GM12878 (cell line): ENCODE results near the gene DHX57.

Experiments
- EP300 ChIP-seq, 2 experiments: fragments of 150-350 bp in 1 of 2; IDR thresholded peaks; 2 replicates each; pipeline ENCODE4 v1.6.1; 2011 to 2012; ENCODE audit warnings: low read depth in 2 of 2, low read length in 2 of 2, borderline replicate concordance in 1 of 2, improper control_type of control experiment in 1 of 2, inconsistent platforms in 1 of 2; ENCODE audit not compliant: control insufficient read depth in 1 of 2
- POLR2A ChIP-seq: IDR thresholded peaks from 2 replicates; pipeline ENCODE4 v1.6.1; 2011; ENCODE audit warnings: low read depth, mild to moderate bottlenecking, low read length
- SUPT20H ChIP-seq: IDR thresholded peaks from 2 replicates; pipeline ENCODE4 v1.6.1; 2011; ENCODE audit warnings: low read depth, mild to moderate bottlenecking, low read length, moderate library complexity, borderline replicate concordance; ENCODE audit not compliant: control insufficient read depth
- TF ChIP-seq, protein P1 (sequence below), 3 experiments: IDR thresholded peaks in 2 of 3; conservative IDR thresholded peaks in 1 of 3; 2 replicates each; pipeline ENCODE4 v1.5.1; 2011; ENCODE audit warnings: low read depth in 3 of 3, low read length in 3 of 3, mild to moderate bottlenecking in 3 of 3, control low read depth in 2 of 3, moderate library complexity in 2 of 3, inconsistent platforms in 1 of 3, mixed read lengths in 1 of 3; ENCODE audit not compliant: control insufficient read depth in 2 of 3, insufficient read depth in 1 of 3; ENCODE audit errors: extremely low read depth in 1 of 3
- TF ChIP-seq, protein P2 (sequence below): IDR thresholded peaks from 2 replicates; pipeline ENCODE4 v1.6.1; 2012; ENCODE audit warnings: low read depth, low read length, improper control_type of control experiment

DNA sequence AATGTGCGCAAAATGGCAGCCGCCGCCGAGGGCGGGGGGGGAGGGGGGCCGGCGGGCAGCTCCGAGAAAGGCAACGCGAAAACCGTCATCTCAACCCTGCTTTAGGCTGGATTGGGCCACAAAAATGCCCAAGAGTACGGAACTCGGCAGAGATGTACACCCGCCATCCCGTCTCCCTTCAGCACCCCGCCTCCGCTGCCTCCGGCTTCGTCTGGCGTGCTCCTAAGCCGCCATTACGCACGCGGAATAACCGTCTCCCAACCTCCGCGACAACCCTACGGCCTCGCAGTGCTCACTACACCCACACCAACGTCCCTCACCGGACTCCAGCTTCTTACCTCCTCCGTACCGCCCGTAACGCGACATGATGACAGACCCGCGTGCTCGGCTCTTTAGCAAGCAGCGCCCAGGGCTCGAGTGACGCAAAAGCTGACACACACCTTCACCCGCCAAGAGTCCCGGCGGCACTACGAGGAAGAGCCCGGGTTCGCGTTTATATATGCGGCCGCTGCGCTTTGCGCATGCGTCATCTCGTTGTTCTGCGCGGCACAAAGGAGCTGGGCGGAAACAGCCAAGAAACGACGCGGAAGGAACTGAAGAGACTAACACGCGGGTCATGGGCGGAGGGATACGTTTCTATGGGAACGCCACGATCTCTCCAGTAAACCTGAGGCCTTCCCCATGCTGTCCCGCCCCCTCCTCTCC is 124.7 kb downstream of the DHX57 start, which contains the start of gene SRSF7:
- TF ChIP-seq SUPT20H = no peak
- TF ChIP-seq, protein P1, sequence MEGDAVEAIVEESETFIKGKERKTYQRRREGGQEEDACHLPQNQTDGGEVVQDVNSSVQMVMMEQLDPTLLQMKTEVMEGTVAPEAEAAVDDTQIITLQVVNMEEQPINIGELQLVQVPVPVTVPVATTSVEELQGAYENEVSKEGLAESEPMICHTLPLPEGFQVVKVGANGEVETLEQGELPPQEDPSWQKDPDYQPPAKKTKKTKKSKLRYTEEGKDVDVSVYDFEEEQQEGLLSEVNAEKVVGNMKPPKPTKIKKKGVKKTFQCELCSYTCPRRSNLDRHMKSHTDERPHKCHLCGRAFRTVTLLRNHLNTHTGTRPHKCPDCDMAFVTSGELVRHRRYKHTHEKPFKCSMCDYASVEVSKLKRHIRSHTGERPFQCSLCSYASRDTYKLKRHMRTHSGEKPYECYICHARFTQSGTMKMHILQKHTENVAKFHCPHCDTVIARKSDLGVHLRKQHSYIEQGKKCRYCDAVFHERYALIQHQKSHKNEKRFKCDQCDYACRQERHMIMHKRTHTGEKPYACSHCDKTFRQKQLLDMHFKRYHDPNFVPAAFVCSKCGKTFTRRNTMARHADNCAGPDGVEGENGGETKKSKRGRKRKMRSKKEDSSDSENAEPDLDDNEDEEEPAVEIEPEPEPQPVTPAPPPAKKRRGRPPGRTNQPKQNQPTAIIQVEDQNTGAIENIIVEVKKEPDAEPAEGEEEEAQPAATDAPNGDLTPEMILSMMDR (IDR thresholded peaks at IDR 0.05 in 2 of 3, conservative IDR thresholded peaks at IDR 0.05 in 1 of 3; ENCODE audit: control insufficient read depth in 2 of 3, extremely low read depth in 1 of 3, insufficient read depth in 1 of 3, low read depth in 3 of 3, low read length in 3 of 3) = no peak
- TF ChIP-seq, protein P2, sequence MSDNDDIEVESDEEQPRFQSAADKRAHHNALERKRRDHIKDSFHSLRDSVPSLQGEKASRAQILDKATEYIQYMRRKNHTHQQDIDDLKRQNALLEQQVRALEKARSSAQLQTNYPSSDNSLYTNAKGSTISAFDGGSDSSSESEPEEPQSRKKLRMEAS = peak; percentile 91
- TF ChIP-seq EP300 (IDR thresholded peaks at IDR 0.05; ENCODE audit: borderline replicate concordance in 1 of 2, control insufficient read depth in 1 of 2, low read depth in 2 of 2, low read length in 2 of 2) = peak in 1 of 2 experiments; percentile 76; a peak in 2 of 4 replicates
- peak; percentile 100 for TF ChIP-seq POLR2A
